HG02588 (cell line): ENCODE measurements around the gene ZNF774.
"Not testable (repeated sequence)": the region's sequence is repeated elsewhere in the genome, so short reads cannot be mapped to it uniquely, and the experiment has no call there.

Experiments used
- ATAC-seq: cut with Tn5 transposase; IDR thresholded peaks from one replicate; pipeline ENCODE4 v1.9.1; 2021; ENCODE audit warnings: mild to moderate bottlenecking, moderate library complexity; ENCODE audit not compliant: unreplicated experiment

The ZNF774 gene

GRCh38 chr15:90344662-90345061 is 7.4 kb upstream of the ZNF774 start:
- no peak for ATAC-seq

GRCh38 chr15:90345857-90346256 is 6.2 kb upstream of the ZNF774 start:
- ATAC-seq, result no peak

- ATAC-seq, result not testable (repeated sequence)
Measured at GRCh38 chr15:90347431-90348065, 4.5 kb upstream of the ZNF774 start.

GRCh38 chr15:90348456-90348855 is 3.6 kb upstream of the ZNF774 start:
- ATAC-seq, result no peak

- ATAC-seq, result no peak
Measured at GRCh38 chr15:90349072-90349471, 3.0 kb upstream of the ZNF774 start.

DNA sequence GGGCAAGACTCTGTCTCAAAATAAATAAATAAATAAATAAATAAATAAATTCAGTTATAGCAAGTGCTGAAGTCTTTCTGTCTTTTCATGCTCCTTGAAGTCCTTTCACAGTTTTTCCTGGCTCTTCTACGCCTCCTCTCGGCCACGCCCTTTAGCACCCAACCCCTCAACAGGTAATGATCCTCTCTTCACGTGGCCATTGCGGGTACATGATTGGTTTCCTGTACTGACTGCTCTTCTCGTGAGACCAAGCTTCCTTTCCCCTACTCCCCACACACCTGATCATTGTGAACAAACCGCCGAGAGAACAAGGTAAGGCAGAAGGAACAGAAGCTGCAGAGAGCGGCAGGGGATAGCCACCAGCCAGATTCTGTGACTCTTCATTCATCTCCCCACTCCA is 2.3 kb upstream of the ZNF774 start:
- ATAC-seq, result no peak

GRCh38 chr15:90351479-90352106 is 491 bp upstream of the ZNF774 start:
- no peak for ATAC-seq

GRCh38 chr15:90354986-90355385 is 2.9 kb downstream of the ZNF774 start:
- no peak for ATAC-seq

GRCh38 chr15:90358124-90359033 is 6.3 kb downstream of the ZNF774 start:
- no peak for ATAC-seq

DNA sequence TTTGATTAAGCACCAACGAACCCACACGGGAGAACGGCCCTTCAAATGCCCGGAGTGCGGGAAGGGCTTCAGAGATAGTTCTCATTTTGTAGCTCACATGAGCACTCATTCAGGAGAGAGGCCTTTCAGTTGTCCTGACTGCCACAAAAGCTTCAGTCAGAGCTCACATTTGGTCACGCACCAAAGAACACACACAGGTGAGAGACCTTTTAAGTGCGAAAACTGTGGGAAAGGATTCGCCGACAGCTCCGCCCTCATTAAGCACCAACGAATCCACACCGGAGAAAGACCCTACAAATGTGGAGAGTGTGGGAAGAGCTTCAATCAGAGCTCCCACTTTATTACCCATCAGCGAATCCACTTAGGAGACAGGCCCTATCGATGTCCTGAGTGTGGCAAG is 8.7 kb downstream of the ZNF774 start:
- ATAC-seq, result no peak

- ATAC-seq, result no peak
Measured at GRCh38 chr15:90362936-90363212, 10.8 kb downstream of the ZNF774 start.

- no peak for ATAC-seq
Measured at GRCh38 chr15:90364251-90364650, 12.2 kb downstream of the ZNF774 start.

GRCh38 chr15:90365414-90366055 is 13.5 kb downstream of the ZNF774 start:
- ATAC-seq, result no peak

- ATAC-seq, result no peak
Measured at GRCh38 chr15:90367576-90367975, 15.5 kb downstream of the ZNF774 start.

- ATAC-seq, result no peak
Measured at GRCh38 chr15:90375071-90375470, 23.0 kb downstream of the ZNF774 start.

DNA sequence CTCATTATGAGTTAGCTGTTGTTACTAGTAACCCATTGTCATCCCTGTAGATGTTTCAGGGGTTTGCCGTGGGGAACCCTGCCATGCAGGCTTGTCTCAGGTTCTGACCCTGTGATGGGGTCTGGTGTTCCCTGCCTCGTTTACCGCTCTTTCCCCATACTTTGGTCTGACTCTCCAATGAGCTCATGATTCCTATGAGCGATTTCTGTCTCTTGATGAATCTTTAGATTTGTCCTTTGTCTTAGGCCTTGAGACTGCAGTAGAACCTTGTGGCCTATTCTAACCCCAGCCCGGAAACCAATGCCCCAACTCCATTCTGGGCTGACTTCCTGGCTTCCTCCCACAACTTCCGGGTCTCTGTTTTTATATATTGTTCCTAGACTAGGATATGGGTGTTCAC is 24.7 kb downstream of the ZNF774 start:
- no peak for ATAC-seq

GRCh38 chr15:90379263-90379662 is 27.2 kb downstream of the ZNF774 start:
- ATAC-seq, result no peak

DNA sequence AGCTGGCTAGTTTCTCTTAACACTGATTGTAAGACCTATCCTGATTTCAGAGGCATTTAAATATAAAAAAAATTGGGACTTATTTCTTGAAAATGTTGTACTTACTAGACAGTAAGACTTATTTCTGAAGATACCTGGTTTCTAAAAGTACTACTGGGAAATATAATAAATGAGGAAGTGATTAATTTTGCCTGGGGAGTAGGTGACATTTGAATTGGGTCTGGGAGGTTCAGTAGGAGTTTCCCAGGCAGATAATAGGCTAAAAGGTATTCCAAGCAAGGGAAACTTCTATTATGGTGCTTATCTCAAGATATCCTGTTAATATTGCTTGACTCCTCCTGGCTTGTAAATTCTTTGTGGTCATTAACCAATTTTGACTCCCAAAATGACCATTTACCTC is 29.4 kb downstream of the ZNF774 start:
- no peak for ATAC-seq

DNA sequence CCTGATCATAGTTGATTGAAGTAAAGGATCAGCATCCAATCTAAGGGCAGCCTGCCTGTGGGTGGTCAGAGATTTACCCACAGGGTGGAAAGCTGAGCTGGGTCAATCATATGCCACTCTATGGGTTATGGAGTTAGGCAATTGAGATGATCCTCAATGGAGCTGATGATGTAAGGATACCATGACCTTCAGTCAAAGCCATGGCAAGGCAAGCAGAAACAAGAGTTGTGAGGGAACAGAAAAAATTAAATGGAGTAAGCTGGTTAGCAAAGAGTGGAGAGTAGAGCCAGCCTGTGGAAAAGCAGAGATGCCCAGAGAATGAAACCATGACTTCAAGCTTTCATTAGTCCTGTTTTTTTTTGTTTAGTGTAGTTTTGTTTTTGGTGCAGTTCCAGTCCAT is 30.2 kb downstream of the ZNF774 start:
- no peak for ATAC-seq

DNA sequence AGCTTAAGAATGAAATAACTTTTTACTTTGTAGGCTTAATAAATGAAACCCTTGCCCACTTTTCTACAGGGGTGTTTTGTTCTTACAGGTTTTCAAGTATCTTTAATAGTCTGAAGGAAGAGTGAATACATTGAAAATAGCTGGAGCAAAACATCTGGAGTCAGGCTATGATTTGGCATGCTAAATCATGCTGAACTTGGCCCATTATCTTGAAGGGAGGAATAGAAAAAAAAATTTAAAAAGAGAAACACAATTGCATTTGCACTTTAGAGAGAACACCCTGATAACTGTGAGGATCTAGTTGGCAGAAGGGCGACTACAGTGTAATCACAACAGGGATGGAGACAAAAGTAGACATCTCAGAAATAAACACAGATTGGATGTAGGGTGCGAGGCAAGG is 34.1 kb downstream of the ZNF774 start:
- no peak for ATAC-seq
